Measurements from ENCODE around the gene TMEM256. TPM values are rescaled to one million over a fixed set of nuclear protein-coding genes. Genes with fewer than 3 reads are reported as not detected.

Gene TMEM256
- total RNA-seq, 2 experiments from 2014 or later: 55.8 to 60.6 TPM

- TF ChIP-seq, protein P1, sequence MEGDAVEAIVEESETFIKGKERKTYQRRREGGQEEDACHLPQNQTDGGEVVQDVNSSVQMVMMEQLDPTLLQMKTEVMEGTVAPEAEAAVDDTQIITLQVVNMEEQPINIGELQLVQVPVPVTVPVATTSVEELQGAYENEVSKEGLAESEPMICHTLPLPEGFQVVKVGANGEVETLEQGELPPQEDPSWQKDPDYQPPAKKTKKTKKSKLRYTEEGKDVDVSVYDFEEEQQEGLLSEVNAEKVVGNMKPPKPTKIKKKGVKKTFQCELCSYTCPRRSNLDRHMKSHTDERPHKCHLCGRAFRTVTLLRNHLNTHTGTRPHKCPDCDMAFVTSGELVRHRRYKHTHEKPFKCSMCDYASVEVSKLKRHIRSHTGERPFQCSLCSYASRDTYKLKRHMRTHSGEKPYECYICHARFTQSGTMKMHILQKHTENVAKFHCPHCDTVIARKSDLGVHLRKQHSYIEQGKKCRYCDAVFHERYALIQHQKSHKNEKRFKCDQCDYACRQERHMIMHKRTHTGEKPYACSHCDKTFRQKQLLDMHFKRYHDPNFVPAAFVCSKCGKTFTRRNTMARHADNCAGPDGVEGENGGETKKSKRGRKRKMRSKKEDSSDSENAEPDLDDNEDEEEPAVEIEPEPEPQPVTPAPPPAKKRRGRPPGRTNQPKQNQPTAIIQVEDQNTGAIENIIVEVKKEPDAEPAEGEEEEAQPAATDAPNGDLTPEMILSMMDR (IDR thresholded peaks at IDR 0.05): no peak
- POLR2A ChIA-PET: interaction anchor here (0.6 to 8.8 kb wide), 21 partner anchors 8 to 396 kb away, joined by 3 to 83 read pairs (median 5); partner anchors contain the start of genes CHRNB1, MPDU1, POLR2A and SENP3
Measured at GRCh38 chr17:7437369-7437863, 33.5 kb upstream of the TMEM256 start.

GRCh38 chr17:7436556-7437368, 32.9 kb upstream of the TMEM256 start:
- Mint-ChIP-seq H3K27ac (peak overlapping the region; percentile 97), H3K27me3 (peaks cover 25% of the 10 kb centered on the region), H3K4me3 (peak overlapping the region; percentile 94), H3K36me3 (ENCODE audit: low read depth) (peaks cover 21% of the 10 kb centered on the region), H3K4me1 (ENCODE audit: low read depth) (peaks cover 31% of the 10 kb centered on the region), H3K9me3 (no peaks in the 10 kb centered on the region)
- DNase-seq (peak; percentile 86), ATAC-seq (peak; percentile 63)
- intact Hi-C loops (cut with micrococcal nuclease): loop anchor here (5.0 kb wide), 3 partner anchors 46 to 126 kb away; partner anchors contain the start of genes KCTD11, POLR2A, SENP3 and SLC35G6
- ChIA-PET CTCF (interaction anchor here (0.6 to 4.4 kb wide), 46 partner anchors 9 to 250 kb away, joined by 3 to 68 read pairs (median 4); partner anchors contain the start of genes CHRNB1, MPDU1, NEURL4 and POLR2A), POLR2A (interaction anchor here (0.6 to 8.8 kb wide), 33 partner anchors 8 to 406 kb away, joined by 3 to 83 read pairs (median 4); partner anchors contain the start of genes CHRNB1, MPDU1, POLR2A and SENP3)
- TF ChIP-seq, protein P1 (IDR thresholded peaks at IDR 0.05): peak; percentile 85

More at GRCh38 chr17:7437369-7437863, 33.5 kb upstream of the TMEM256 start:
- DNase-seq (peak; percentile 16), ATAC-seq (no peak)
- peaks cover 21% of the 10 kb centered on the region for H3K36me3 Mint-ChIP-seq (ENCODE audit: low read depth)
- no peaks in the 10 kb centered on the region for H3K9me3 Mint-ChIP-seq
- CTCF ChIA-PET: interaction anchor here (0.6 to 4.4 kb wide), 33 partner anchors 8 to 152 kb away, joined by 3 to 68 read pairs (median 5); partner anchors contain the start of genes CHRNB1, MPDU1, NEURL4 and POLR2A
- peaks cover 31% of the 10 kb centered on the region for H3K4me1 Mint-ChIP-seq (ENCODE audit: low read depth)
- intact Hi-C loops (cut with micrococcal nuclease): loop anchor here (5.0 kb wide), 3 partner anchors 45 to 125 kb away; partner anchors contain the start of genes KCTD11, POLR2A, SENP3 and SLC35G6
- H3K27me3 Mint-ChIP-seq: peaks cover 29% of the 10 kb centered on the region
- H3K4me3 Mint-ChIP-seq: peak overlapping the region; percentile 94
- no peak overlapping the region for H3K27ac Mint-ChIP-seq

GRCh38 chr17:7435676-7436555, 32.0 kb upstream of the TMEM256 start:
- intact Hi-C loops (cut with micrococcal nuclease): loop anchor here (1.0 to 5.0 kb wide), 4 partner anchors 32 to 126 kb away; partner anchors contain the start of genes KCTD11, POLR2A, SENP3 and SLC35G6
- DNase-seq: peak; percentile 78
- Mint-ChIP-seq H3K36me3 (ENCODE audit: low read depth) (peaks cover 21% of the 10 kb centered on the region), H3K4me3 (peak overlapping the region; percentile 94), H3K4me1 (ENCODE audit: low read depth) (peaks cover 30% of the 10 kb centered on the region), H3K9me3 (no peaks in the 10 kb centered on the region), H3K27me3 (peaks cover 19% of the 10 kb centered on the region), H3K27ac (peak overlapping the region; percentile 97)
- CTCF ChIA-PET: interaction anchor here (0.6 to 4.4 kb wide), 34 partner anchors 10 to 459 kb away, joined by 3 to 68 read pairs (median 4); partner anchors contain the start of genes CHRNB1, MPDU1, NEURL4 and POLR2A
- POLR2A ChIA-PET: interaction anchor here (0.6 to 8.8 kb wide), 31 partner anchors 9 to 407 kb away, joined by 3 to 83 read pairs (median 4); partner anchors contain the start of genes CHRNB1, MPDU1, POLR2A and SENP3
- TF ChIP-seq, protein P1 (IDR thresholded peaks at IDR 0.05): peak; percentile 44
- ATAC-seq: peak; percentile 18

- intact Hi-C loops (cut with micrococcal nuclease): no loop called here
- no peaks in the 10 kb centered on the region for H3K9me3 Mint-ChIP-seq
- H3K36me3 Mint-ChIP-seq (ENCODE audit: low read depth): peaks cover 5% of the 10 kb centered on the region
- H3K4me3 Mint-ChIP-seq: no peak overlapping the region
- TF ChIP-seq, protein P1 (IDR thresholded peaks at IDR 0.05): no peak
- peaks cover 7% of the 10 kb centered on the region for H3K4me1 Mint-ChIP-seq (ENCODE audit: low read depth)
- POLR2A ChIA-PET: interaction anchor here (0.9 to 1.5 kb wide), 2 partner anchors 30 to 52 kb away, joined by 3 to 7 read pairs; partner anchors contain the start of gene POLR2A
- ATAC-seq (no peak), DNase-seq (no peak)
- H3K27me3 Mint-ChIP-seq: no peaks in the 10 kb centered on the region
- no peak overlapping the region for H3K27ac Mint-ChIP-seq
- CTCF ChIA-PET: interaction anchor here (0.8 to 1.3 kb wide), 2 partner anchors 43 to 157 kb away, joined by 3 to 4 read pairs; no protein-coding TSS in a partner anchor
Measured at GRCh38 chr17:7432296-7432695, 28.4 kb upstream of the TMEM256 start.
